ENCODE results near the gene OSBPL8. TPM values are rescaled to one million over a fixed set of nuclear protein-coding genes. Genes with fewer than 3 reads are reported as not detected.

The OSBPL8 gene
- total and polyA plus RNA-seq, 10 of the 15 experiments (the other 5 are each of a cell fraction or from before 2014, with no cell fraction given): 10.4 to 58.0 (median 32.0) TPM

- CTCF ChIA-PET: interaction anchor here (0.6 kb wide), 1 partner anchor 16 kb away, joined by 3 read pairs; no protein-coding TSS in a partner anchor
- in situ Hi-C loops (cut with MboI): no loop called here
Observed at GRCh38 chr12:76501390-76501789, 58.2 kb downstream of the OSBPL8 start.

More at GRCh38 chr12:76501390-76501789, 58.2 kb downstream of the OSBPL8 start:
- DNase-seq (ENCODE audit: low read depth, low spot score) (no peak), ATAC-seq (no peak), FAIRE-seq (no peak)
- no peaks in the 10 kb centered on the region for H3K79me2 ChIP-seq (ENCODE audit: control insufficient read depth, insufficient read depth, low read length)
- H3K9me3 ChIP-seq (replicated peaks; ENCODE audit: control insufficient read depth, insufficient read depth, low read length): no peaks in the 10 kb centered on the region; the same call in 2 of the 3 replicates
- H3K9ac ChIP-seq (ENCODE audit: control insufficient read depth, insufficient read depth, low read length): no peak overlapping the region
- ChIA-PET RAD21 (ENCODE audit: unreplicated experiment) (no interaction called here), SMC1A (ENCODE audit: uncharacterized antibody, unreplicated experiment) (no interaction called here), POLR2A (no interaction called here)
- no peaks in the 10 kb centered on the region for H4K20me1 ChIP-seq (ENCODE audit: control insufficient read depth, insufficient read depth)
- H3K4me2 ChIP-seq (ENCODE audit: control insufficient read depth, insufficient read depth): no peak overlapping the region
- intact Hi-C loops (cut with micrococcal nuclease; ENCODE audit: unreplicated experiment): no loop called here
- no peak overlapping the region for H2AFZ ChIP-seq (ENCODE audit: control insufficient read depth, low read depth, low read length)
- no peaks in the 10 kb centered on the region for H3K36me3 ChIP-seq (ENCODE audit: control insufficient read depth in 2 of 2, insufficient read depth in 2 of 2, low read length in 1 of 2)
- no peaks in the 10 kb centered on the region for H3K27me3 ChIP-seq (replicated peaks in 1 of 2; ENCODE audit: control insufficient read depth in 2 of 2, insufficient read depth in 2 of 2, low read length in 1 of 2)
- no peaks in the 10 kb centered on the region for H3K4me1 ChIP-seq (ENCODE audit: control insufficient read depth, insufficient read depth, low read length)
- H3K27ac ChIP-seq (ENCODE audit: control insufficient read depth, insufficient read depth): no peak overlapping the region
- TF ChIP-seq MXI1 (IDR thresholded peaks at IDR 0.05; ENCODE audit: low read depth, low read length): no peak
- no peak for TF ChIP-seq KAT2A (conservative IDR thresholded peaks at IDR 0.05; ENCODE audit: control insufficient read depth, low read depth, low read length)
- TF ChIP-seq NFIC (IDR thresholded peaks at IDR 0.05; ENCODE audit: low read depth, low read length): no peak
- TF ChIP-seq IKZF1 (conservative IDR thresholded peaks at IDR 0.05): no peak
- TF ChIP-seq CREB1 (IDR thresholded peaks at IDR 0.05; ENCODE audit: low read depth): no peak
- no peak for TF ChIP-seq ETV6 (conservative IDR thresholded peaks at IDR 0.05 in 1 of 2, IDR thresholded peaks at IDR 0.05 in 1 of 2; ENCODE audit: borderline replicate concordance in 1 of 2, low read depth in 1 of 2)
- no peak for TF ChIP-seq GABPA (IDR thresholded peaks at IDR 0.05; ENCODE audit: low read depth)
- no peak for TF ChIP-seq MEF2B (IDR thresholded peaks at IDR 0.05; ENCODE audit: partially characterized antibody, poor library complexity, severe bottlenecking)
- TF ChIP-seq, protein P1, sequence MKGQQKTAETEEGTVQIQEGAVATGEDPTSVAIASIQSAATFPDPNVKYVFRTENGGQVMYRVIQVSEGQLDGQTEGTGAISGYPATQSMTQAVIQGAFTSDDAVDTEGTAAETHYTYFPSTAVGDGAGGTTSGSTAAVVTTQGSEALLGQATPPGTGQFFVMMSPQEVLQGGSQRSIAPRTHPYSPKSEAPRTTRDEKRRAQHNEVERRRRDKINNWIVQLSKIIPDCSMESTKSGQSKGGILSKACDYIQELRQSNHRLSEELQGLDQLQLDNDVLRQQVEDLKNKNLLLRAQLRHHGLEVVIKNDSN (IDR thresholded peaks at IDR 0.05; ENCODE audit: borderline replicate concordance, extremely low read length, insufficient read depth, low read depth, low read length): no peak
- no peak for TF ChIP-seq POLR2A (IDR thresholded peaks at IDR 0.05; ENCODE audit: low read depth, low read length)
- TF ChIP-seq, protein P2, sequence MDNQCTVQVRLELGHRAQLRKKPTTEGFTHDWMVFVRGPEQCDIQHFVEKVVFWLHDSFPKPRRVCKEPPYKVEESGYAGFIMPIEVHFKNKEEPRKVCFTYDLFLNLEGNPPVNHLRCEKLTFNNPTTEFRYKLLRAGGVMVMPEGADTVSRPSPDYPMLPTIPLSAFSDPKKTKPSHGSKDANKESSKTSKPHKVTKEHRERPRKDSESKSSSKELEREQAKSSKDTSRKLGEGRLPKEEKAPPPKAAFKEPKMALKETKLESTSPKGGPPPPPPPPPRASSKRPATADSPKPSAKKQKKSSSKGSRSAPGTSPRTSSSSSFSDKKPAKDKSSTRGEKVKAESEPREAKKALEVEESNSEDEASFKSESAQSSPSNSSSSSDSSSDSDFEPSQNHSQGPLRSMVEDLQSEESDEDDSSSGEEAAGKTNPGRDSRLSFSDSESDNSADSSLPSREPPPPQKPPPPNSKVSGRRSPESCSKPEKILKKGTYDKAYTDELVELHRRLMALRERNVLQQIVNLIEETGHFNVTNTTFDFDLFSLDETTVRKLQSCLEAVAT (IDR thresholded peaks at IDR 0.05): no peak
- no peak for TF ChIP-seq POLR2AphosphoS5 (IDR thresholded peaks at IDR 0.05; ENCODE audit: low read length)
- TF ChIP-seq, protein P3, sequence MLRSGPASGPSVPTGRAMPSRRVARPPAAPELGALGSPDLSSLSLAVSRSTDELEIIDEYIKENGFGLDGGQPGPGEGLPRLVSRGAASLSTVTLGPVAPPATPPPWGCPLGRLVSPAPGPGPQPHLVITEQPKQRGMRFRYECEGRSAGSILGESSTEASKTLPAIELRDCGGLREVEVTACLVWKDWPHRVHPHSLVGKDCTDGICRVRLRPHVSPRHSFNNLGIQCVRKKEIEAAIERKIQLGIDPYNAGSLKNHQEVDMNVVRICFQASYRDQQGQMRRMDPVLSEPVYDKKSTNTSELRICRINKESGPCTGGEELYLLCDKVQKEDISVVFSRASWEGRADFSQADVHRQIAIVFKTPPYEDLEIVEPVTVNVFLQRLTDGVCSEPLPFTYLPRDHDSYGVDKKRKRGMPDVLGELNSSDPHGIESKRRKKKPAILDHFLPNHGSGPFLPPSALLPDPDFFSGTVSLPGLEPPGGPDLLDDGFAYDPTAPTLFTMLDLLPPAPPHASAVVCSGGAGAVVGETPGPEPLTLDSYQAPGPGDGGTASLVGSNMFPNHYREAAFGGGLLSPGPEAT (IDR thresholded peaks at IDR 0.05; ENCODE audit: low read depth): no peak
- no peak for TF ChIP-seq RAD21 (IDR thresholded peaks at IDR 0.05; ENCODE audit: insufficient read depth, low read depth, low read length)
- TF ChIP-seq CTCF (IDR thresholded peaks at IDR 0.05 in 2 of 3, conservative IDR thresholded peaks at IDR 0.05 in 1 of 3; ENCODE audit: control insufficient read depth in 2 of 3, extremely low read depth in 1 of 3, insufficient read depth in 1 of 3, low read depth in 3 of 3, low read length in 3 of 3): no peak
- no peak for TF ChIP-seq ZZZ3 (IDR thresholded peaks at IDR 0.05; ENCODE audit: control insufficient read depth, insufficient read length, low read depth)
- no peak for TF ChIP-seq WRNIP1 (IDR thresholded peaks at IDR 0.05; ENCODE audit: borderline replicate concordance, low read depth, low read length)
- TF ChIP-seq, protein P4, sequence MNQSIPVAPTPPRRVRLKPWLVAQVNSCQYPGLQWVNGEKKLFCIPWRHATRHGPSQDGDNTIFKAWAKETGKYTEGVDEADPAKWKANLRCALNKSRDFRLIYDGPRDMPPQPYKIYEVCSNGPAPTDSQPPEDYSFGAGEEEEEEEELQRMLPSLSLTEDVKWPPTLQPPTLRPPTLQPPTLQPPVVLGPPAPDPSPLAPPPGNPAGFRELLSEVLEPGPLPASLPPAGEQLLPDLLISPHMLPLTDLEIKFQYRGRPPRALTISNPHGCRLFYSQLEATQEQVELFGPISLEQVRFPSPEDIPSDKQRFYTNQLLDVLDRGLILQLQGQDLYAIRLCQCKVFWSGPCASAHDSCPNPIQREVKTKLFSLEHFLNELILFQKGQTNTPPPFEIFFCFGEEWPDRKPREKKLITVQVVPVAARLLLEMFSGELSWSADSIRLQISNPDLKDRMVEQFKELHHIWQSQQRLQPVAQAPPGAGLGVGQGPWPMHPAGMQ (IDR thresholded peaks at IDR 0.05; ENCODE audit: borderline replicate concordance): no peak
- BruUV-seq (replicated peaks): no TSS peak
- H3K4me3 ChIP-seq: no peak overlapping the region
- 100% methylated on average over 2 of the region's 2 CpGs for WGBS (ENCODE audit: insufficient coverage, insufficient replicate concordance, low lambda C conversion rate, missing lambda C conversion rate)

Data from GM12878 (cell line).